ENCODE results near the gene TTYH3. TPM values are rescaled to one million over a fixed set of nuclear protein-coding genes. Genes with fewer than 3 reads are reported as not detected.

The TTYH3 gene
- total RNA-seq, 4 donors from 2014 or later = 7.2 to 43.2 (median 15.7) TPM

DNA sequence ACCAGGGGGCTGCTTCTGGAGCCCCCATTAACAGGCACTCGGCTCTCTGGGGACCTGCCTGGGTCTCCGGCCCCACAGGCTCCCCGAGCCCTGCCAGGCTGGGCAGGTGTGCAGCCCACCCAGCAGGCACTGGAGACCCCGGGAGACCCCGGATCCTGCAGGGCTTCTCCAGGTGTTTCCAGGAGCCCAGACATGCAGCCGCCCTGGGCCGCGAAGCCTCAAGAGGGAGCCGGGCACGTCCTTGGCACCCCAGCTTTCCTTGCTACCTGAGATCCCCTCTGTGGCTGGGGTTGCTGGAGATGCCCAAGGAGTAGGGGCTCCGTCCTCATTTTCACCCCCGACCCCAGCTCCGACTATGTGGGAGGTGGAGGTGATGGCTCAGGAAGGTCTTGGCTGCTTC lies 48.5 kb downstream of the TTYH3 start:
- H3K4me3 ChIP-seq = no peak overlapping the region
- H3K4me1 ChIP-seq = peaks cover 0 to 9% (median 0%) of the 10 kb centered on the region in 4 donors
- TF ChIP-seq EP300 (IDR thresholded peaks at IDR 0.05) = no peak
- TF ChIP-seq, protein P1, sequence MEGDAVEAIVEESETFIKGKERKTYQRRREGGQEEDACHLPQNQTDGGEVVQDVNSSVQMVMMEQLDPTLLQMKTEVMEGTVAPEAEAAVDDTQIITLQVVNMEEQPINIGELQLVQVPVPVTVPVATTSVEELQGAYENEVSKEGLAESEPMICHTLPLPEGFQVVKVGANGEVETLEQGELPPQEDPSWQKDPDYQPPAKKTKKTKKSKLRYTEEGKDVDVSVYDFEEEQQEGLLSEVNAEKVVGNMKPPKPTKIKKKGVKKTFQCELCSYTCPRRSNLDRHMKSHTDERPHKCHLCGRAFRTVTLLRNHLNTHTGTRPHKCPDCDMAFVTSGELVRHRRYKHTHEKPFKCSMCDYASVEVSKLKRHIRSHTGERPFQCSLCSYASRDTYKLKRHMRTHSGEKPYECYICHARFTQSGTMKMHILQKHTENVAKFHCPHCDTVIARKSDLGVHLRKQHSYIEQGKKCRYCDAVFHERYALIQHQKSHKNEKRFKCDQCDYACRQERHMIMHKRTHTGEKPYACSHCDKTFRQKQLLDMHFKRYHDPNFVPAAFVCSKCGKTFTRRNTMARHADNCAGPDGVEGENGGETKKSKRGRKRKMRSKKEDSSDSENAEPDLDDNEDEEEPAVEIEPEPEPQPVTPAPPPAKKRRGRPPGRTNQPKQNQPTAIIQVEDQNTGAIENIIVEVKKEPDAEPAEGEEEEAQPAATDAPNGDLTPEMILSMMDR (IDR thresholded peaks at IDR 0.05) = no peak
- no peak for TF ChIP-seq POLR2A (IDR thresholded peaks at IDR 0.05)
- peaks cover 0 to 10% of the 10 kb centered on the region in 2 donors for H3K27me3 ChIP-seq
- H3K27ac ChIP-seq = no peak overlapping the region
- H3K36me3 ChIP-seq = no peaks in the 10 kb centered on the region
- H3K9me3 ChIP-seq = peaks cover 0 to 9% (median 0%) of the 10 kb centered on the region in 4 donors
- no peak for DNase-seq (ENCODE audit: low spot score in 2 of 2)
- 87% methylated on average over 10 to 11 of the region's 13 CpGs for WGBS, 2 donors

DNA sequence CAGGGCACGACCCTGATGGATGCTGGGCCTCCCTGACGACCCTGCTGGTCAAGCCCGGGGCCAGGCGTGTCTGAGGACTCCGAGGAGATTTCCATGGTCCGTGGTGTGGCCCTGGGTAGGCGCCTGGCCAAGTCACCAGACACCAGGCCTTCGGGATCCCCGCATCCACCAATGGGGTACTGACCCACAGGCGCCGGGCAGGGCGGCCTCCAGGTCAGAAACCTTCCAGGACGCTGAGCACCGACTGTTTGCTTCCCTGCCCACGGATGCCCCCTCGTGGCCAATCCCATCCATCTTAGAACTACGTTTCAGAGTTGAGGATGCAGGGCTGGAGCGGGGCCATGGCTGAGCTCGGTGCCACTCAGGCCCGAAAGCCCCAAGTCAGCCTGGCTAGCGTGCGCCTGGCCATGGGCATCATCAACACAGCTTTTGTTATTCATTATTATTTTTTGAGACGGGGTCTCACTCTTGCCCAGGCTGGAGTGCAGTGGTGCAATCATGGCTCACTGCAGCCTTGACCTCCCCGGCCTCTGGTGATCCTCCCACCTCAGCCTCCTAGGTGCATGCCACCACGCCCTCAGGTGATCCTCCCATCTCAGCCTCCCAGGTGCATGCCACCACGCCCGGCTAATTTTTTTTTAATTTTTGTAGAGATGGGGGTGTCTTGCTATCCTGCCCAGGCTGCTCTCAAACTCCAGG lies 49.2 kb downstream of the TTYH3 start:
- Histone ChIP-seq H3K4me1 (peaks cover 0 to 9% (median 0%) of the 10 kb centered on the region in 4 donors), H3K27me3 (peaks cover 0 to 17% of the 10 kb centered on the region in 2 donors), H3K27ac (no peak overlapping the region), H3K36me3 (no peaks in the 10 kb centered on the region), H3K4me3 (no peak overlapping the region), H3K9me3 (peaks cover 0 to 6% (median 0%) of the 10 kb centered on the region in 4 donors)
- 31 to 39% methylated on average over 21 to 27 of the region's 27 CpGs for WGBS, 2 donors
- TF ChIP-seq, protein P1 (IDR thresholded peaks at IDR 0.05) = peak; percentile 60 to 86 (median 64)
- TF ChIP-seq POLR2A (IDR thresholded peaks at IDR 0.05) = no peak
- TF ChIP-seq EP300 (IDR thresholded peaks at IDR 0.05) = no peak
- peak; percentile 67 to 80 for DNase-seq (ENCODE audit: low spot score in 2 of 2)

DNA sequence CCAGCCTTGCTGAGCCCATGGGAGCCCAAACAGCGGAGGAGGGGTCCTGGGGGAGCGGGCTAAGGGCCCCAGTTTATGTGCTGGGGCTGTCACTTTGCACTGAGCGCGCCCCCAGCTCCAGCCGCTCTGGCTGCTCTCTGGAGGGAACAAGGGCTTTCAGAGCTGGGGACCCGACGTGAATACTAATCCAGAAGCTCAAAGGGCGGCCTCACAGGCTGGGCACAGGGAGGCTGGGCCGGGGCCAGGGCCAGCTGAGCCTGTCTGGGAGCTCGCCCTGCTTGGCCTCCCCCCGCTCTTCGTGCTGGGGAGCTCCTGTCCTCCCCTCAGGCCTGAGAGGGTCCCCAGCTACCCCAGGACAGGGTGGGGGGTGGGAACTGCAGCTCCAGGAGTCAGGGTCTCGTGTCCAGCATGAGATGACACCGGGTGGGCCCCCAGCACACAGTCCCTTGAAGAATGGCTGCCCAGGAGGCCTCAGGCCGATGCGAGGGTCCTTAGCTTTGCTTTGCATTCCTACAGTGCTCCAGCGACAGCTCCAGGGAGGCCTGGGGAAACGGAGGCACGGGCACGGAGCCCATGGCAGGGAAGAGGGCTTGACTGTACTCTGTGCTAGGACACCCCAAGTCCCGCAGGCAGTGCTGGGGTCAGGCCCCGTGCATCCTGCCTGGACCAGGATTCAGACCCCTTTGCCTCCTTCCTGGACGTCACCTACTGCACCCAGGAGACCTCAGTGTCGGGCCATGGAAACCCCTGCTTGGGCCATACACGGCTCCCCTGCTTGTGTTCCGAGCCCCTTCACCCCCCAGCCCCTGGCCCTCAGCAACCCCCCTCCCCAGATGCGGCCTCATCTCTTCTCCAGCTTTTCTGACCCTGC lies 50.4 kb downstream of the TTYH3 start:
- H3K9me3 ChIP-seq = peaks cover 0 to 6% (median 0%) of the 10 kb centered on the region in 4 donors
- TF ChIP-seq POLR2A (IDR thresholded peaks at IDR 0.05) = no peak
- TF ChIP-seq EP300 (IDR thresholded peaks at IDR 0.05) = no peak
- TF ChIP-seq, protein P1 (IDR thresholded peaks at IDR 0.05) = no peak
- H3K27me3 ChIP-seq = peaks cover 0 to 29% of the 10 kb centered on the region in 2 donors
- no peak overlapping the region for H3K27ac ChIP-seq
- no peak for DNase-seq (ENCODE audit: low spot score in 2 of 2)
- H3K36me3 ChIP-seq = no peaks in the 10 kb centered on the region
- WGBS, 2 donors = 78 to 79% methylated on average over 20 to 27 of the region's 27 CpGs
- no peak overlapping the region for H3K4me3 ChIP-seq
- peaks cover 0 to 12% (median 0%) of the 10 kb centered on the region in 4 donors for H3K4me1 ChIP-seq

DNA sequence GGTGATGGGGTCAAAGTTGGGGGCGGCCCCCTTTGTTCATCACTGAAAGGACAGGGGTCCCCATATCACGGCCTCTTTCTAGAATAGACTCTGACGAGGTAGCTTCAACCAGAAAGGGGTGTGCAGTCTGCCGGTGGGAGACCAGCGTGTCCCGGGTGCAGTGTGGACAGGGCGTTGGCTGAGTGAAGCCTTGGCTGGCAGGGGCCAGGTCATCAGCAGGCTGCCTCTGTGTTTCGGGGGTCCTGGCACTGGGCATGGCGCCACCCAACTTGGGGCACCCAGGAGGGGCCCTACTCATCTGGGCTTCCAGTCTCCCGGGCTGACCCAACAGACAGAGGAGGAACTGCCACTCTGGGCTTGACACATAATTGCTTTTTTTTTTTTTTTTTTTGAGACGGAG lies 52.7 kb downstream of the TTYH3 start:
- peaks cover 0 to 33% (median 11%) of the 10 kb centered on the region in 4 donors for H3K4me1 ChIP-seq
- no peak overlapping the region for H3K4me3 ChIP-seq
- DNase-seq (ENCODE audit: low spot score in 2 of 2) = no peak
- H3K27me3 ChIP-seq = peaks cover 0 to 50% of the 10 kb centered on the region in 2 donors
- H3K9me3 ChIP-seq = peaks cover 0 to 6% (median 0%) of the 10 kb centered on the region in 4 donors
- TF ChIP-seq, protein P1 (IDR thresholded peaks at IDR 0.05) = no peak
- no peak for TF ChIP-seq POLR2A (IDR thresholded peaks at IDR 0.05)
- no peak overlapping the region for H3K27ac ChIP-seq
- WGBS, 2 donors = 89 to 94% methylated on average over 11 of the region's 11 CpGs
- no peaks in the 10 kb centered on the region for H3K36me3 ChIP-seq
